Left ventricle myocardium superior (tissue), 1 donor: ENCODE results near the gene EVI5L. TPM values are rescaled to one million over a fixed set of nuclear protein-coding genes. Genes with fewer than 3 reads are reported as not detected.
"Not testable (repeated sequence)": the region's sequence is repeated elsewhere in the genome, so short reads cannot be mapped to it uniquely, and the experiment has no call there.

Source experiments
- ATAC-seq: fragments of 200-7000 bp; cut with Tn5 transposase; one replicate; pipeline ENCODE4 v1.9.1; 2020; ENCODE audit warnings: mild to moderate bottlenecking, moderate library complexity
- DNase-seq: peaks from one replicate; pipeline ENCODE4 v3.0.0-alpha.2; 2020
- intact Hi-C: fragments of 100-400 bp; cut with micrococcal nuclease; formaldehyde crosslinking; loops from one replicate; pipeline ENCODE4 v1.11.0; 2022
- total RNA-seq: library from RNA; stranded (reverse); fragmentation: NEBNext Ultra II Directional; extraction: Animal tissue kit (Norgen Biotek cat#: 25700); gene quantifications from one replicate; pipeline ENCODE4 v1.2.1, GENCODE V29; 2021
- donor health status: DM: no; HTN: yes; CAD: no; lungs with severe emphysema.

Gene EVI5L
- total RNA-seq, 1 donor from 2014 or later = 23.5 TPM

- intact Hi-C loops = no loop called here
- ATAC-seq (no peak), DNase-seq (no peak)
Measured at GRCh38 chr19:7856679-7857663, 27.0 kb downstream of the EVI5L start.

- intact Hi-C loops = no loop called here
- DNase-seq = no peak
- ATAC-seq = no peak
Measured at GRCh38 chr19:7857727-7858108, 27.7 kb downstream of the EVI5L start.

- no peak for ATAC-seq
- intact Hi-C loops = no loop called here
- DNase-seq = no peak
Measured at GRCh38 chr19:7858109-7858770, 28.2 kb downstream of the EVI5L start.

GRCh38 chr19:7859087-7859486, 29.1 kb downstream of the EVI5L start:
- ATAC-seq, intact Hi-C loops, DNase-seq: not testable (repeated sequence)

- intact Hi-C loops = no loop called here
Measured at GRCh38 chr19:7859831-7860713, 30.1 kb downstream of the EVI5L start.

GRCh38 chr19:7860714-7861618, 30.9 kb downstream of the EVI5L start:
- no peak for DNase-seq
- peak; percentile 58 for ATAC-seq
- intact Hi-C loops = no loop called here

More at GRCh38 chr19:7859831-7860713, 30.1 kb downstream of the EVI5L start:
- ATAC-seq (no peak), DNase-seq (no peak)

GRCh38 chr19:7861619-7862412, 31.8 kb downstream of the EVI5L start:
- ATAC-seq = no peak
- intact Hi-C loops = no loop called here
- no peak for DNase-seq

GRCh38 chr19:7862413-7862951, 32.5 kb downstream of the EVI5L start:
- peak; percentile 40 for ATAC-seq
- intact Hi-C loops = no loop called here
- peak; percentile 67 for DNase-seq

GRCh38 chr19:7863157-7863970, 33.3 kb downstream of the EVI5L start:
- DNase-seq (no peak), ATAC-seq (no peak)
- intact Hi-C loops = no loop called here

GRCh38 chr19:7863971-7864689, 34.1 kb downstream of the EVI5L start:
- no peak for ATAC-seq
- no peak for DNase-seq
- intact Hi-C loops = no loop called here

GRCh38 chr19:7864690-7865074, 34.7 kb downstream of the EVI5L start:
- intact Hi-C loops = no loop called here
- DNase-seq (no peak), ATAC-seq (no peak)

- intact Hi-C loops = no loop called here
- ATAC-seq (no peak), DNase-seq (no peak)
Measured at GRCh38 chr19:7865262-7865911, 35.4 kb downstream of the EVI5L start.

- DNase-seq (no peak), ATAC-seq (no peak)
- intact Hi-C loops = no loop called here
Measured at GRCh38 chr19:7866399-7867091, 36.5 kb downstream of the EVI5L start.

- DNase-seq = no peak
- ATAC-seq = no peak
- intact Hi-C loops = no loop called here
Measured at GRCh38 chr19:7867092-7867844, 37.2 kb downstream of the EVI5L start.
